Panc1 (cell line): ENCODE results near the gene NUMB. TPM values are rescaled to one million over a fixed set of nuclear protein-coding genes. Genes with fewer than 3 reads are reported as not detected.

ENCODE experiments used
- ATAC-seq: fragments of 200-7000 bp; cut with Tn5 transposase; 2 replicates; pipeline ENCODE4 v1.9.1; 2020; ENCODE audit warnings: mild to moderate bottlenecking, moderate library complexity
- BruUV-seq: library from RNA; stranded (reverse); fragments of 400-500 nt; replicated peaks from 2 replicates; lab custom pipeline; 2021; lab: Mats Ljungman, UMichigan
- CTCF ChIA-PET: fragments of 300-600 bp; sonication (Branson Sonifier 250); formaldehyde crosslinking; loops from one replicate; lab custom pipeline; 2022; ENCODE audit warnings: antibody characterized with exemption; lab: Charles Lee
- POLR2A ChIA-PET: fragments of 300-600 bp; sonication (Branson Sonifier 250); formaldehyde crosslinking; loops from one replicate; lab custom pipeline; 2022; ENCODE audit warnings: antibody characterized with exemption; lab: Charles Lee
- DNase-seq: peaks from one replicate; pipeline ENCODE4 v3.0.0-alpha.2; 2010; ENCODE audit warnings: low read depth, low spot score
- H3K27ac ChIP-seq: 2 replicates; pipeline ENCODE4 v1.5.1; 2011; ENCODE audit warnings: mild to moderate bottlenecking, low read length, inconsistent platforms
- H3K27me3 ChIP-seq: fragments of 200-500 bp; sonication (Bioruptor generic); 2 replicates; pipeline ENCODE4 v1.6.0; 2014; ENCODE audit warnings: low read length, inconsistent platforms; ENCODE audit not compliant: control insufficient read depth, insufficient read depth
- H3K36me3 ChIP-seq: fragments of 200-500 bp; sonication (Bioruptor generic); 2 replicates; pipeline ENCODE4 v1.5.1; 2014; ENCODE audit warnings: inconsistent platforms, mild to moderate bottlenecking, low read length, moderate library complexity; ENCODE audit not compliant: control insufficient read depth, insufficient read depth
- H3K4me1 ChIP-seq: 2 replicates; pipeline ENCODE4 v1.5.1; 2011; ENCODE audit warnings: inconsistent platforms, mild to moderate bottlenecking, low read length, moderate library complexity; ENCODE audit not compliant: control insufficient read depth, insufficient read depth
- H3K4me3 ChIP-seq, 2 experiments: 2 replicates each; pipeline ENCODE4 v1.5.1; 2011 to 2012; ENCODE audit warnings: low read depth in 2 of 2, low read length in 2 of 2, mild to moderate bottlenecking in 2 of 2, inconsistent platforms in 1 of 2, moderate library complexity in 1 of 2
- H3K9me3 ChIP-seq: fragments of 200-500 bp; sonication (Bioruptor generic); 2 replicates; pipeline ENCODE4 v1.5.1; 2014; ENCODE audit warnings: low read depth, mild to moderate bottlenecking, inconsistent platforms, low read length, moderate library complexity; ENCODE audit not compliant: control insufficient read depth, insufficient read depth
- POLR2AphosphoS5 ChIP-seq: IDR thresholded peaks from 2 replicates; pipeline ENCODE4 v1.6.1; 2012; ENCODE audit warnings: mild to moderate bottlenecking, low read depth, low read length, moderate library complexity
- SIN3A ChIP-seq: IDR thresholded peaks from 2 replicates; pipeline ENCODE4 v1.6.1; 2012; ENCODE audit warnings: low read depth, mild to moderate bottlenecking, low read length, moderate library complexity, borderline replicate concordance; ENCODE audit not compliant: insufficient read depth
- TCF7L2 ChIP-seq: IDR thresholded peaks from 2 replicates; pipeline ENCODE4 v1.6.1; 2011; ENCODE audit warnings: mild to moderate bottlenecking, low read depth, low read length, inconsistent platforms
- in situ Hi-C: cut with HindIII; loops from 2 replicates; pipeline ENCODE4 v1.10.0; 2016; ENCODE audit warnings: low sequenced_read_pairs, low pct_unique_long_range_greater_than_20kb
- intact Hi-C: fragments of 100-400 bp; cut with micrococcal nuclease; formaldehyde crosslinking; loops from one replicate; pipeline ENCODE4 v1.10.0; 2022; ENCODE audit not compliant: unreplicated experiment
- total RNA-seq: library from RNA; stranded (reverse); gene quantifications from one replicate; pipeline ENCODE4 v1.2.1, GENCODE V29; 2021; ENCODE audit not compliant: unreplicated experiment
- TF ChIP-seq, protein P1 (sequence below): fragments of 450-650 bp; IDR thresholded peaks from 2 replicates; pipeline ENCODE4 v1.5.1; 2017; ENCODE audit warnings: mild to moderate bottlenecking
- TF ChIP-seq, protein P2 (sequence below), 2 experiments: IDR thresholded peaks; 2 replicates each; pipeline ENCODE4 v1.6.1; 2011 to 2012; ENCODE audit warnings: low read depth in 2 of 2, control low read depth in 1 of 2, low read length in 1 of 2, mild to moderate bottlenecking in 1 of 2, moderate library complexity in 1 of 2; ENCODE audit not compliant: insufficient read depth in 1 of 2

NUMB gene
- total RNA-seq, 1 experiment from 2014 or later, result 51.5 TPM

DNA sequence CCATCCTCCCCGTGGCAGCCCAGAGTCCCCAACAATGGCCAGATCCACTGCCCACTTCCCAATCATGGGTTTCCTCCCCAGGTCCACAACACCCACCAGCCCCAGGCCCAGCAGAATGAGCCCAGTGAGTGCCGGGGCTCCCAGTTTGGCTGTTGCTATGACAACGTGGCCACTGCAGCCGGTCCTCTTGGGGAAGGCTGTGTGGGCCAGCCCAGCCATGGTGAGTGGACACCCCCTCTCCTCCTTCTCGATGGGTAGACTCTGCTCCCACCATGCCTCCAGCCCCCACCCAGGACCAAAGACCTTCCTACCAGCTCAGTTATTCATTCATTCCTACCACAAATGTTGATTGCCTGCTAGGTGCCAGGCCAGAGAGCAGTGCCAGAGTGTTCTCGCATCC, 197.3 kb downstream of the NUMB start:
- Histone ChIP-seq H3K27me3 (no peaks in the 10 kb centered on the region), H3K4me1 (no peaks in the 10 kb centered on the region), H3K27ac (no peak overlapping the region), H3K9me3 (no peaks in the 10 kb centered on the region), H3K36me3 (no peaks in the 10 kb centered on the region), H3K4me3 (no peak overlapping the region)
- ATAC-seq (no peak), DNase-seq (no peak)
- intact Hi-C loops (no loop called here), in situ Hi-C loops (no loop called here)
- CTCF ChIA-PET, result no interaction called here
- no peak for TF ChIP-seq POLR2AphosphoS5
- TF ChIP-seq, protein P1, sequence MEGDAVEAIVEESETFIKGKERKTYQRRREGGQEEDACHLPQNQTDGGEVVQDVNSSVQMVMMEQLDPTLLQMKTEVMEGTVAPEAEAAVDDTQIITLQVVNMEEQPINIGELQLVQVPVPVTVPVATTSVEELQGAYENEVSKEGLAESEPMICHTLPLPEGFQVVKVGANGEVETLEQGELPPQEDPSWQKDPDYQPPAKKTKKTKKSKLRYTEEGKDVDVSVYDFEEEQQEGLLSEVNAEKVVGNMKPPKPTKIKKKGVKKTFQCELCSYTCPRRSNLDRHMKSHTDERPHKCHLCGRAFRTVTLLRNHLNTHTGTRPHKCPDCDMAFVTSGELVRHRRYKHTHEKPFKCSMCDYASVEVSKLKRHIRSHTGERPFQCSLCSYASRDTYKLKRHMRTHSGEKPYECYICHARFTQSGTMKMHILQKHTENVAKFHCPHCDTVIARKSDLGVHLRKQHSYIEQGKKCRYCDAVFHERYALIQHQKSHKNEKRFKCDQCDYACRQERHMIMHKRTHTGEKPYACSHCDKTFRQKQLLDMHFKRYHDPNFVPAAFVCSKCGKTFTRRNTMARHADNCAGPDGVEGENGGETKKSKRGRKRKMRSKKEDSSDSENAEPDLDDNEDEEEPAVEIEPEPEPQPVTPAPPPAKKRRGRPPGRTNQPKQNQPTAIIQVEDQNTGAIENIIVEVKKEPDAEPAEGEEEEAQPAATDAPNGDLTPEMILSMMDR, result no peak
- TF ChIP-seq, protein P2, sequence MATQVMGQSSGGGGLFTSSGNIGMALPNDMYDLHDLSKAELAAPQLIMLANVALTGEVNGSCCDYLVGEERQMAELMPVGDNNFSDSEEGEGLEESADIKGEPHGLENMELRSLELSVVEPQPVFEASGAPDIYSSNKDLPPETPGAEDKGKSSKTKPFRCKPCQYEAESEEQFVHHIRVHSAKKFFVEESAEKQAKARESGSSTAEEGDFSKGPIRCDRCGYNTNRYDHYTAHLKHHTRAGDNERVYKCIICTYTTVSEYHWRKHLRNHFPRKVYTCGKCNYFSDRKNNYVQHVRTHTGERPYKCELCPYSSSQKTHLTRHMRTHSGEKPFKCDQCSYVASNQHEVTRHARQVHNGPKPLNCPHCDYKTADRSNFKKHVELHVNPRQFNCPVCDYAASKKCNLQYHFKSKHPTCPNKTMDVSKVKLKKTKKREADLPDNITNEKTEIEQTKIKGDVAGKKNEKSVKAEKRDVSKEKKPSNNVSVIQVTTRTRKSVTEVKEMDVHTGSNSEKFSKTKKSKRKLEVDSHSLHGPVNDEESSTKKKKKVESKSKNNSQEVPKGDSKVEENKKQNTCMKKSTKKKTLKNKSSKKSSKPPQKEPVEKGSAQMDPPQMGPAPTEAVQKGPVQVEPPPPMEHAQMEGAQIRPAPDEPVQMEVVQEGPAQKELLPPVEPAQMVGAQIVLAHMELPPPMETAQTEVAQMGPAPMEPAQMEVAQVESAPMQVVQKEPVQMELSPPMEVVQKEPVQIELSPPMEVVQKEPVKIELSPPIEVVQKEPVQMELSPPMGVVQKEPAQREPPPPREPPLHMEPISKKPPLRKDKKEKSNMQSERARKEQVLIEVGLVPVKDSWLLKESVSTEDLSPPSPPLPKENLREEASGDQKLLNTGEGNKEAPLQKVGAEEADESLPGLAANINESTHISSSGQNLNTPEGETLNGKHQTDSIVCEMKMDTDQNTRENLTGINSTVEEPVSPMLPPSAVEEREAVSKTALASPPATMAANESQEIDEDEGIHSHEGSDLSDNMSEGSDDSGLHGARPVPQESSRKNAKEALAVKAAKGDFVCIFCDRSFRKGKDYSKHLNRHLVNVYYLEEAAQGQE (IDR thresholded peaks at IDR 0.05; ENCODE audit: insufficient read depth in 1 of 2, low read depth in 2 of 2, low read length in 1 of 2), result no peak
- no peak for TF ChIP-seq SIN3A
- no peak for TF ChIP-seq TCF7L2
- POLR2A ChIA-PET, result no interaction called here
- no TSS peak for BruUV-seq

DNA sequence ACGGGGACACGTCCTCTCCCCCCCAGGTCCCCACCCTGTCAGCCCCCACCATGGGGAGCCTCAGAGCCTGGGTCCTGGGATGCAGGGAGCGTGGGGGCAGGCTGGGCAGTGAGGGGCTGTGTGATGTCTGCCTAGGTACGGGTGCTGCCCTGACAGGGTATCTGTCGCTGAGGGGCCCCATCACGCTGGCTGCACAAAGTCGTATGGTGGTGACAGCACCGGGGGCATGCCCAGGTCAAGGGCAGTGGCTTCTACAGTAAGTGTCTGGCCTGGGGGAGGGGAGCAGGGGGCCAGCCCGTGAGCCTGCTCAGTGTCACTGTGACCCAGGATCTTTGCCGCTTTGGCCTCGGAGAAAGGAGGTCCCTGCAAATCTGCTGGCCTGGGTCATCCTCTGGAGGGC, 197.8 kb downstream of the NUMB start:
- H3K36me3 ChIP-seq, result no peaks in the 10 kb centered on the region
- H3K27me3 ChIP-seq, result no peaks in the 10 kb centered on the region
- no peak overlapping the region for H3K27ac ChIP-seq
- ChIA-PET CTCF (no interaction called here), POLR2A (no interaction called here)
- ATAC-seq, result no peak
- in situ Hi-C loops (no loop called here), intact Hi-C loops (no loop called here)
- H3K9me3 ChIP-seq, result no peaks in the 10 kb centered on the region
- TF ChIP-seq SIN3A (no peak), POLR2AphosphoS5 (no peak), TCF7L2 (no peak)
- TF ChIP-seq, protein P2 (IDR thresholded peaks at IDR 0.05; ENCODE audit: insufficient read depth in 1 of 2, low read depth in 2 of 2, low read length in 1 of 2), result no peak
- TF ChIP-seq, protein P1, result no peak
- H3K4me1 ChIP-seq, result no peaks in the 10 kb centered on the region
- no peak for DNase-seq
- H3K4me3 ChIP-seq, result no peak overlapping the region
- BruUV-seq, result no TSS peak
